KBM-7 (cell line): ENCODE measurements around the gene GNG14.
"Not testable (repeated sequence)": the region's sequence is repeated elsewhere in the genome, so short reads cannot be mapped to it uniquely, and the experiment has no call there.

ENCODE experiments used
- DNase-seq: peaks from one replicate; pipeline ENCODE4 v3.0.0-alpha.2; 2015
- in situ Hi-C: fragments of 300-500 bp; cut with MboI; formaldehyde crosslinking; loops from 2 replicates; pipeline ENCODE4 v1.14.3; 2020; ENCODE audit warnings: low sequenced_read_pairs, low pct_unique_long_range_greater_than_20kb, mixed read lengths

GNG14 gene

GRCh38 chr19:12692960-12693359 is 5.2 kb downstream of the GNG14 start:
- in situ Hi-C loops: no loop called here
- no peak for DNase-seq

DNA sequence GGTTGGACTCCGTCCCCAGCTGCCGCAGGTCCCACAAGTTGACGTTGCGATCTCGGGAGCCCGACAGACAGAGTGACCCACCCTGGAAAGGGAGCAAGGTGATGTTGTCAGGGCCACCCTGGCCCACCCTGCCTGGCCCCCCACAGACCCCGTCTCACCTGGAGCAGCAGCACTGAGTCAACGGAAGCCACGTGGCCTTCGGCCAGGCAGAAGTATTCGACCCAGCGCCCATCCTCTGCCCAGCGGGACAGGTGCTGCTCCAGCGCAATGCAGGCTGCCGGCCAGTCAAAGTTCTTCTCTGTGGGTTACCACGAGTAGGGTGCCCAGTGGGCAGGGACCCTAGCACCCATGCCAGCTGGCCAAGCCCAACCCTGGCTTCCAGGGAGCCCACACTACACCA is 6.8 kb downstream of the GNG14 start:
- no peak for DNase-seq
- in situ Hi-C loops: no loop called here

DNA sequence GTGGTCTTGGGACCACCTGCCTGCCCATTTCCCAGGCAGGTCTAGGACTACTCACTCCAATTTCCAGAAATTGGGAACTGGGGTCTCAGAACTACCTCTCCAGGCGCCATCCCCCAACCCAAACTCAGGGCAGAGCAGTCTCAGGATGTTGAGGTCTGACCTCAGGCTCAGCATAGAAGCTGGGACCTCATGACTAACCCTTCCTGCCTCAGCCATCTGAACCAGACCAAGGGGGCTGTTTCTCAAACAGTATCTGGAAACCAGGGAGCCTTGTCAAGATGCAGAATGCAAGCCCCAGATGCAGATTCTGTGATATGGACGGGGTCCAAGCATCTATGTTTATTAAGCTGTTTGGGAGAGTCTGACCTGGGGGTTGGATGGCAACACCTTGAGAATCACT is 7.3 kb downstream of the GNG14 start:
- in situ Hi-C loops: no loop called here
- DNase-seq: no peak

GRCh38 chr19:12695514-12695913 is 7.7 kb downstream of the GNG14 start:
- in situ Hi-C loops: no loop called here
- DNase-seq: no peak

- in situ Hi-C loops: no loop called here
- DNase-seq: no peak
These were observed 8.2 kb downstream of the GNG14 start for GRCh38 chr19:12695997-12696365.

GRCh38 chr19:12696366-12697335 is 8.9 kb downstream of the GNG14 start, which contains the start of gene FBXW9:
TSS of gene FBXW9 (minus strand) at chr19:12696631. CDS start at chr19:12696581, 50 bp downstream.
- in situ Hi-C loops: no loop called here
- DNase-seq: peak; percentile 97

GRCh38 chr19:12697425-12697824 is 9.6 kb downstream of the GNG14 start:
- in situ Hi-C loops, DNase-seq: not testable (repeated sequence)

DNA sequence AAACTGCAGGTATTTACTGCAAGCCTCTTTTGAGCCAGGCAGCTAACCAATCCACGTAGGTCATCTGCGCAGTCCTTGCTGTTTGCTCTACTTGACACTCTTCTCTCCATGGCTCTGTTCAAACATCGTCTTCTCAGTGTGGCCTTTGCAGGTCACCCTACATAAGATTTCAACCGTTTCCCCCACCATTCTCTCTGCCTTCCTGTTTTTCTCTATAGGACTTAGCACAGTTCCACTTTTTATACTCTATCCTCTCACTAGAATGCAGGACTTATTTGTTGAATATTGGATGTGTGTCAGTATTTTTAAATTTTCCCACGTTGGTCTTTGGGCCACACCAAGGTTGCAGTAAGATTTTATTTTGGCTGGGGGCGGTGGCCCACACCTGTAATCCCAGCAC is 10.3 kb downstream of the GNG14 start:
- in situ Hi-C loops: no loop called here

GRCh38 chr19:12701596-12702282 is 13.9 kb downstream of the GNG14 start:
- no peak for DNase-seq
- in situ Hi-C loops: no loop called here

More for the DNA sequence above, 10.3 kb downstream of the GNG14 start:
- DNase-seq: no peak

GRCh38 chr19:12703046-12703445 is 15.2 kb downstream of the GNG14 start:
- DNase-seq: peak; percentile 67
- in situ Hi-C loops: no loop called here

- no peak for DNase-seq
- in situ Hi-C loops: no loop called here
These were observed 17.4 kb downstream of the GNG14 start for GRCh38 chr19:12705169-12705568.

DNA sequence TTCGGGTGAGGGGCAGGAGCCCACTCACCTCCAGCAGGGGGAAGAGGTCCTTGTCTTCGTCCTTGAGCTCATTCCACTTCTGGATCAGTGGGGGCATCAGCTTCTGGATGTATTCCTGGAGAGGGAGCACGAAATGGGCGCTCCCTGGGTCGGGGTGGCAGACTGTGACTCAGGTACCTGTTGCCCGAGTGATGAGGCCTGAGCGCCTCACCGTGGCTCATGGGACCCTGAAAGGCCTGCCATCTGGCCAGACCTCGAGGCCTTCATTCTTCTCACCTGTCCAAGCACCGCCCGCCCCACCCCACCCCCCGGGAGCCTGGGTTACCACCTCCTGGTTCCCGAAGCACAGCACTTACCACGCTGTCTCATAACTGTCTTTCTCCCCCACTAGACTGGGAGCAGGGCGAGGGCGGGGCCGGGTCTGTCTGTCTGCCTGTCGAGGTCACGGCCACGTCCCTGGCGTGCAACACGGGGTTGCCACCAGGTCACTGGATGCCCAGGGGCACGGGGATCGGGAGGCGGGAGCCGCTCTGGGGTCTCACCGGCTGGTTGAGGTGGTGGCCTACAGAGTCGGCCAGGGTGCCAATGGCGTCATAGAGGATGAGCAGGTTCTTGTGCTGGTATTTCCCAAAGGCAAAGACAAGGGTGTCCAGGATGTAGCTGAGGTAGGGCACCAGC is 18.0 kb downstream of the GNG14 start:
- no peak for DNase-seq
- in situ Hi-C loops: no loop called here

- no peak for DNase-seq
- in situ Hi-C loops: no loop called here
These were observed 18.5 kb downstream of the GNG14 start for GRCh38 chr19:12706332-12706718.

DNA sequence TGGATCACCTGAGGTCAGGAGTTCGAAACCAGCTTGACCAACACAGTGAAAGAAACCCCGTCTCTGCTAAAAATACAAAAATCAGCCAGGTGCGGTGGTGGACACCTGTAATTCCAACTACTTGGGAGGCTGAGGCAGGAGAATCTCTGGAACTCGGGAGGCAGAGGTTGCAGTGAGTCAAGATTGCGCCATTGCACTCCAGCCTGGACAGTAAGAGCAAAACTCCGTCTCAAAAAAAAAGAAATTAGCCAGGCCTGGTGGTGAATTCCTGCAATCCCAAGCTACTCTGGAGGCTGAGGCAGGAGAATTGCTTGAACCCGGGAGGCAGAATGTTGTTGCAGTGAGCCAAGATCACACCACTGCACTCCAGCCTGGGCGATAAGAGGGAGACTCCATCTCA is 20.8 kb downstream of the GNG14 start:
- in situ Hi-C loops: no loop called here
- DNase-seq: no peak

GRCh38 chr19:12711187-12711586 is 23.4 kb downstream of the GNG14 start:
- in situ Hi-C loops: no loop called here
- DNase-seq: no peak

DNA sequence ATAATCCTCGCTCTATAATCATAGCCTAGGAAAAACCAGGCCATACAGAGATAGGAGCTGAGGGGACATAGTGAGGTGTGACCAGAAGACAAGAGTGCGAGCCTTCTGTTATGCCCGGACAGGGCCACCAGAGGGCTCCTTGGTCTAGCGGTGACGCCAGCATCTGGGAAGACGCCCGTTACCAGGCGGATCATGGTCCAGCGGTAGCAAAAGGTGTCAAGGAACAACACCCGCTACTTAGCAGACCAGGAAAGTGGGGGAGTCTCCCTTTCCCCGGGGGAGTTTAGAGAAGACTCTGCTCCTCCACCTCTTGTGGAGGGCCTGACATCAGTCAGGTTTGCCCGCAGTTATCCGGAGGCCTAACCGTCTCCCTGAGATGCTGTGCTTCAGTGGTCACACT is 24.3 kb downstream of the GNG14 start:
- DNase-seq, in situ Hi-C loops: not testable (repeated sequence)

DNA sequence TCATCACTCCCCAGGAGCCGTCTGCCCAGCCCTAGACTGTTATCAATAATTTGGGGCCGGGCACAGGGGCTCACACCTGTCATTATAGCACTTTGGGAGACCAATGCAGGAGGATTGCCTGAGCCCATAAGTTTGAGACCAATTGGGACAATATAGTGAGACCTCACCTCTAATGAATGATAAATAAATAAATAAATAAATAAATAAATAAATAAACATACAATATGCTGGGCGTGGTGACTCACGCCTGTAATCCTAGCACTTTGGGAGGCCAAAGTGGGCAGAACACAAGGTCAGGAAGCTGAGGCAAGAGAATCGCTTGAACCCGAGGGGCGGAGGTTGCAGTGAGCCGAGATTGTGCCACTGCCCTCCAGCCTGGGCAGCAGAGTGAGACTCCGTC is 25.5 kb downstream of the GNG14 start:
- DNase-seq, in situ Hi-C loops: not testable (repeated sequence)

- in situ Hi-C loops: no loop called here
- no peak for DNase-seq
These were observed 27.3 kb downstream of the GNG14 start for GRCh38 chr19:12715102-12715501.

- in situ Hi-C loops: no loop called here
- no peak for DNase-seq
These were observed 28.1 kb downstream of the GNG14 start for GRCh38 chr19:12715929-12716328.

DNA sequence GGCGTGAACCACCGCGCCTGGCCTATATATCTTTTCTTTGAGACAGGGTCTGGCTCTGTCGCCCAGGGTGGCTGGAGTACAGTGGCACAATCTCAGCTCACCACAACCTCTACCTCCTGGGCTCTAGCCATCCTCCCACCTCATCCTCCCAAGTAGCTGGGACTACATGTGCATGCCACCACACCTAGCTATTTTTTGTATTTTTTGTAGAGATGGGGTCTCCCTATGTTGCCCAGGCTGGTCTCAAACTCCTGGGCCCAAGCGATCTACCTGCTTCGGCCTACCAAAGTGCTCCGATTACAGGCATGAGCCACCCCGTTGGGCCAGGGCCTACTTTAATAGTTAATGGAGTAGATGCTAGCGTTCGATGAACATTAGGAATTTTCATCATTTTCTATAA is 32.5 kb downstream of the GNG14 start:
- DNase-seq: no peak
- in situ Hi-C loops: no loop called here
